ENCODE results near the gene MRFAP1L1. TPM values are rescaled to one million over a fixed set of nuclear protein-coding genes. Genes with fewer than 3 reads are reported as not detected.
A peak's percentile ranks its signal among the peaks of the same experiment; 100 is the strongest.

Gene MRFAP1L1
- total and polyA plus RNA-seq, 9 of the 15 experiments (the other 6 are each of a cell fraction or from before 2014, with no cell fraction given), result 37.6 to 111 (median 83.8) TPM

GRCh38 chr4:6724421-6725111 lies 14.9 kb upstream of the MRFAP1L1 start (continued):
- no peak for TF ChIP-seq ZNF717 (CRISPR knock-in tag; IDR thresholded peaks at IDR 0.05)
- no peak for TF ChIP-seq FUS (optimal IDR thresholded peaks at IDR 0.05; ENCODE audit: low read depth, low read length)
- no peak for TF ChIP-seq MTA3 (IDR thresholded peaks at IDR 0.05; ENCODE audit: borderline replicate concordance)
- no peak for TF ChIP-seq HDAC1 (IDR thresholded peaks at IDR 0.05)
- TF ChIP-seq FOXK2 (conservative IDR thresholded peaks at IDR 0.05 in 1 of 2, IDR thresholded peaks at IDR 0.05 in 1 of 2; ENCODE audit: low read depth in 2 of 2), result no peak
- TF ChIP-seq POLR2B (IDR thresholded peaks at IDR 0.05; ENCODE audit: low read depth, partially characterized antibody), result no peak
- TF ChIP-seq ASH1L (IDR thresholded peaks at IDR 0.05; ENCODE audit: borderline replicate concordance, low read depth, partially characterized antibody), result no peak

DNA sequence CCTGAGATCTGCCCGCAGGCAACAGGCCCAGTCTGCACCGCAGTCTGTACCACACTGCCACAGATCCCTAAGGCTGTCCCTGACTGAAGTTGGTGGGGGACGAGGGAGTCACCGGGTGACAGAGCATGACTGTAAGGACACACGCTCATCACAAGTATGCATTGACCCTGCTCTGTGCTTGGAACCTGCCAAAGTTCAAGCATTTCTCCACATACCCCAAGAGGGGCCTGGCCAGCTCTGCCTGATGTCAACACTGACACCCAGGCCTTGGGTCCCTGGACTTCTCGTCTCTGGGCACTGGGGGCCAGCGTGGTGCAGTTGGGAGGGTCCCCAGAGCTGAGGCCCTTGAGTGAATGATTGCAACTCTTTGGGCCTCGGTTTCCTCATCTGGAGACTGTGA lies 14.2 kb upstream of the MRFAP1L1 start:
- Histone ChIP-seq H3K36me3 (ENCODE audit: control insufficient read depth, insufficient read depth, low read length) (no peaks in the 10 kb centered on the region), H3K4me1 (replicated peaks in 1 of 2; ENCODE audit: control insufficient read depth in 2 of 2, insufficient read depth in 2 of 2, low read length in 2 of 2) (peaks cover 10 to 47% of the 10 kb centered on the region in 2 experiments; a peak in 4 of 5 replicates), H3K9me1 (ENCODE audit: control insufficient read depth, insufficient read depth, low read length) (no peaks in the 10 kb centered on the region), H3K79me2 (ENCODE audit: control insufficient read depth, insufficient read depth, low read length) (no peaks in the 10 kb centered on the region), H3K27me3 (ENCODE audit: control insufficient read depth in 2 of 2, insufficient read depth in 2 of 2, low read length in 2 of 2) (no peaks in the 10 kb centered on the region), H3K9ac (ENCODE audit: insufficient read depth in 1 of 2, low read depth in 2 of 2, low read length in 2 of 2) (0 out of 4 replicates have a peak overlapping the region, but pooled peaks of 1 of the 2 experiments have one; percentile 75), H3K4me3 (no peak overlapping the region), H3K27ac (ENCODE audit: extremely low read depth, low read depth, low read length) (no peak overlapping the region), H2AFZ (ENCODE audit: low read depth, low read length) (no peak overlapping the region), H3K4me2 (ENCODE audit: insufficient read depth, low read length) (no peak overlapping the region), H4K20me1 (replicated peaks; ENCODE audit: control insufficient read depth, insufficient read depth, low read length) (no peaks in the 10 kb centered on the region), H3K9me3 (replicated peaks; ENCODE audit: control insufficient read depth, insufficient read depth, low read depth, low read length) (no peaks in the 10 kb centered on the region)
- peak in 1 of 4 experiments; percentile 5 for DNase-seq (ENCODE audit: extremely low read depth in 1 of 4, low spot score in 3 of 4)
- POLR2A ChIA-PET, result no interaction called here
- intact Hi-C loops (cut with micrococcal nuclease), result no loop called here
- no peak for FAIRE-seq
- no TSS peak for BruUV-seq (replicated peaks)
- TF ChIP-seq U2AF1 (optimal IDR thresholded peaks at IDR 0.05; ENCODE audit: low read depth, low read length), result no peak
- TF ChIP-seq ZFP1 (CRISPR knock-in tag; IDR thresholded peaks at IDR 0.05), result no peak
- TF ChIP-seq ZNF316 (IDR thresholded peaks at IDR 0.05), result no peak
- TF ChIP-seq XRCC5 (IDR thresholded peaks at IDR 0.05; ENCODE audit: low read depth, low read length), result no peak
- no peak for TF ChIP-seq GABPB1 (CRISPR knock-in tag; IDR thresholded peaks at IDR 0.05)
- TF ChIP-seq ZNF41 (CRISPR knock-in tag; conservative IDR thresholded peaks at IDR 0.05), result no peak
- no peak for TF ChIP-seq RNF2 (IDR thresholded peaks at IDR 0.05)
- TF ChIP-seq EZH2 (IDR thresholded peaks at IDR 0.05; ENCODE audit: borderline replicate concordance, low read depth, low read length), result no peak
- no peak for ATAC-seq
- CTCF ChIA-PET (ENCODE audit: low intra/inter-chr PET ratio), result no interaction called here
- in situ Hi-C loops (cut with MboI), result loop anchor here (5.0 kb wide), 3 partner anchors 43 to 348 kb away; no protein-coding TSS in a partner anchor
- WGBS (ENCODE audit: insufficient coverage, low coverage, missing lambda C conversion rate), result 71% methylated on average over 8 of the region's 8 CpGs
